ENCODE data around the gene SMCO4.

The SMCO4 gene

DNA sequence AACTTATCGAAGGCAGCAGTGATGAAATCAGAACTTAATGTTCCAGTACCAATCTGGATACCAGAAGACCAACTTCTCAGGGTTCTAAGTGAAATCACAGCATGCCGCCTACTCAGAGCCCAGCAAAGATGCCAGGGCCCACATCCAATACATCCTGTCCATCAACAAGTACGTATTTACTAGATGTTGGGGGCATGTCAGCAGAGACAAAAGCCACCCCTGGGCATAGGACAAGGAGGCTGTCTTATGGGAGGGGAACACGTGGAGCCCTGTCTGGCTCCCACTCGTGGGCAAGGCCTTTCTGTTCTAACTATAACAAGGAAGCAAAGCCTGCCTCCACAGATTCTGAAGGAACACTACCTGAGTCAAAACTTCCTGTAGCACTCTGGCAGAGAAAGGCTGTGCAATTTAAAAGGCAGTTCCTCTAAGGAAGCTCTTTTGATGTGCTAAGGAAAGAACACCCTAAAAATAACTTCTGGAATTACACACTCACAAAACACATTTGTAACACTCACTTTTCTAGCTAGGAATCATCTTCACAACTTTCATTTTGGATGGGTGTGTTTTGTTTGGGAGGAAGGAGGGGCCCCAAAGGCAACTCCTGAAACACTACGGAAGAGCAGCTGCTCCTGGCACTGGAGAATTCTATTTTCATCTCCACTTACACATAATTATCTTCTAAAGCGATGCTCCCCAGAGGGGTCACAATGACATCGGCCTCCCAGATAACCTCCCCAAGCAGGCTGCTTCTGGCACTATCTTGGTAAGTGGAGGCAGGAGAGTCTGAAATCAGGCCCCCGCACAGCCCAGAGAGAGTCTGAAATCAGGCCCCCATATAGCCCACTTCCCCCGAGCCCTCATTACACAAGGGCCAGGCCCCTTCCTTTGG is 14.2 kb downstream of the SMCO4 start:
- DNase-seq (ENCODE audit: low read depth in 2 of 2) = no peak

DNA sequence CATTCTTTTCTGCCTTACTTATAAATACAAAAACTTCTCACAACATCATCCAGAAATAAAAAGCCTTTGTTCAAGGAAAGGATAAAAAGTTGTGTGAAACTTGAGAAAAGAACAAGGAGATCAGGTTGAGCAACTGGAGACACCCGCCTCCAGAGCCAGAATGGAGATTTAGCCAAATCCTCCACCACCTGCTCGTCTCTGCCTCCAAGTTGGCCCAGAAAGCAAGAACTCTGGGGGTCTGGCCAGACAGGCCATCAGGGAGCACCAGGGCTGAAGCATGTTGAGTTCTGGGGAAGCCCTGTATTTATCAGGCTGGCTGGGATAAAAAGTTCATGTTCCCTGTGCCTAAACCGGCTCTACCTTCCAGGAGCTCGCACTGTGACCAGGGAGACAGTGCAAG is 14.9 kb downstream of the SMCO4 start:
- DNase-seq (ENCODE audit: low read depth in 2 of 2) = no peak

DNA sequence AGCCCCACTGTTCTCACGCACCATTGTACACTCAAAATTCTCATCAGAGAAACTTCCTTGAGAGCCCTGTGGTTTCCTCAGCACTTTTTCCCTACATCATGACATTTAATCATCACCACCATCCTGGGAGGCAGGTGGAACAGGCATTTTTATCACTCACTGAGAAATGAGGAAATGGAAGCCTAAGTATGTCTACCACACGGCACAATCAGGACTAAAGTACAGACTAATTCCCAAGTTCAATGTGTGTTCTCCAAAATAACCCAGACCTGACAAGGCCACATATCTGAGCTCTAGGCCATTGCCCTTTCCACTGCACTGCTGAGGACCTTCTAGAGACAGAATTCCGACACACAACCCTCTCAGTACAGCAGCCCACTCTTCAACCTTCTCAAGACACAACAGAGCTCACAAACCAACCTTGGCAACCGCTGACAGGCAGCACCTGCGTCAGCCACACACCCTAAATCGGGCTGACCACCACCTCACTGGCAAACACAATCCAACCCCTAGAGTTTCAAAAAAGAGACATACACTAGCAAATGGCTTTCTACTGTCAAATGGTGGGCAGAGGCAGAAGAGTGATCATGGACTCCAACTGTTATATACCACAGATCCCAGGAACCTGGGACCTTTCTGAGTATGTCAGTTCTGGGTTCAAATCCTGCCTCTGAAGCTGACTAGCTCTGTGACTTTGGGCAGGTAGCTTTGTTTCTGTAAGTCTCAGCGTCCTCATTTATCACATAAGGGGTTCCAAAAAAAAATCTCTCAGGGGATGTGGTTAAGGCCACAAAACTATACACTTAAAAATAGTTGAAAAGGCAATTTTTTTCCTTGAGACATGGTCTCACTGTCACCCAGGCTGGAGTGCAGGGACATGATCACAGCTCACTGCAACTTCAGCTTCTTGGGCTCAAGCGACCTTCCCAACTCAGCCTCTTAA is 16.3 kb downstream of the SMCO4 start:
- no peak for DNase-seq (ENCODE audit: low read depth in 2 of 2)

DNA sequence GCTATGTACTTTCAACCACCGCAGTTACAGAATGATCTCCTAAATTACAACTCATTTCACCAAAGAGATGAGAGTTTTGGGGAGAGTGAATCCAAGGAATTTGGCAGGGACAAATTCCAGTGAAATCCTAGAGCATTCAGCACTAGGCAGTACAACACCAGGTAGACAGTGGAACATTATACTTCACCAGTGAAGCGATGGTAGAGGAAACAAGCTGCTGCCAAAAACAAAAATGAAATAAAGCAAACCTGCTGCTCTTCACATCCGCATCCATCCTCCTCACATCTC is 16.9 kb downstream of the SMCO4 start:
- DNase-seq (ENCODE audit: low read depth in 2 of 2) = no peak

DNA sequence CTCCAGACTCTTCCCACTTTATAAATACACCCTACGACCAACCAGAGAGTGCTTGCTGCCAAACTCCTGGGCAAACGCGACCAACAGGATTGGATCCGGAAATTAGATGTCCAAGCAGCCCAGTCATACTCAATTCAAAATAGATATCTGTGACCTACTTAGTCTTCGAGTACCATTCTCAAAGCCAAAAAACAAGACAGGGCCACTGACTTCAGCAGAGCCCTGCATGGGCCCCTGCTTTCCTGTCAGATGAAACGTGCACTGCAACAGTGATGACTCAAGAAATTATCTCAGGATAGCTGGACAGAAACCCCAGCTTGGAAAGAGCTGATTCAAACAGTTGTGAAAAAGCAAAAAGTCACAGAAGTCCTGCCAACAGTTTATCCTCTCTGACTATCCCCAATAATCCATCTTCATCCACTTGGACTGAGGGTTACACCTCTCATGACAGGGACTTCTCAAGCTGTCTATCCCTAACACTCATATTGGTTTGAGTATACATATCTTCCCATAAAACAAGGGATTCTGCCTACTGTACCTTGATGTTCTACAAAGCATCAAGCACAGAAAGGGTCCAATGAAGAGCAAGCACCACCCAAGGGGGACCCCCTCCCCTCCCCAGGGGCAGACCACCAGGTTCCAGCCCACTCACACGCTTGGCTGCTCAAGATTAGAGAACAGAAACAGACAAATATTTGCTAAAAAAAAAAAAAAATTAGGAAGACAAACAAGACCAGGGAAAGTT is 17.4 kb downstream of the SMCO4 start:
- DNase-seq (ENCODE audit: low read depth in 2 of 2) = no peak

DNA sequence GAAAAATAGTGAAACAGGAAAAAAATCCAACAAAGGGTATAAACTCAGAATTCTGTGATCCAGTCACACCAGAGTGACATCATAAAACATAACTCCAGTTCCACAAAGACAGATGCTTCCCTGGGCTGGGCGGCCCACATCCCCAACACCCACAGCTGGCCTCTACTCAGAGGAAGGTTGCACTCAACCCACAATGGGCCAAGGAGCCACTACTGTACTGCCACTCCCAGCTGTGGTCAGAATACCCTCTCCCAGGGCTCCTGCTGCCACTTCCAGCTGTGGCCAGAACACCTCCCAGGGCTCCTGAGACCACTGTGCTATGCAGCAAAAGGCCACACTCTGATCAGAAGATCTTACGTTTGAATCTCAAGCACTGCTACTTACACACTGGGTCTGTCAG is 18.3 kb downstream of the SMCO4 start:
- no peak for DNase-seq (ENCODE audit: low read depth in 2 of 2)

DNA sequence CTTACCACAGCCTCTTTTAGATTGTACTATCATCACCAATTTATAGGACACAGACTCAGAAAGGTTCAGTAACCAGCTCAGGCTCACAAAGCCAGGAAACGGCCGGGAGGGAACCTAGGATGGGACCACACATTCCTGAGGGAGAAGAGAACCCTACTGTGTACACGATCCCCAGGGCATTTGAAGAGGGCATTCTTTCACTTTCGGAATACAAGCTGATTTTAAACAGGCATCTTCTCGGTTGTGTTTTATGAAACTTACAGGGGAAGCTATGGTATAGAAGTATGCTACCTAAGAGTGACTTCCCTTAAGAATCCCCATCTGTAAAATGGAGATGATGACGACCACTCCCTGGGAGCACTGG is 19.0 kb downstream of the SMCO4 start:
- DNase-seq (ENCODE audit: low read depth in 2 of 2) = no peak

DNA sequence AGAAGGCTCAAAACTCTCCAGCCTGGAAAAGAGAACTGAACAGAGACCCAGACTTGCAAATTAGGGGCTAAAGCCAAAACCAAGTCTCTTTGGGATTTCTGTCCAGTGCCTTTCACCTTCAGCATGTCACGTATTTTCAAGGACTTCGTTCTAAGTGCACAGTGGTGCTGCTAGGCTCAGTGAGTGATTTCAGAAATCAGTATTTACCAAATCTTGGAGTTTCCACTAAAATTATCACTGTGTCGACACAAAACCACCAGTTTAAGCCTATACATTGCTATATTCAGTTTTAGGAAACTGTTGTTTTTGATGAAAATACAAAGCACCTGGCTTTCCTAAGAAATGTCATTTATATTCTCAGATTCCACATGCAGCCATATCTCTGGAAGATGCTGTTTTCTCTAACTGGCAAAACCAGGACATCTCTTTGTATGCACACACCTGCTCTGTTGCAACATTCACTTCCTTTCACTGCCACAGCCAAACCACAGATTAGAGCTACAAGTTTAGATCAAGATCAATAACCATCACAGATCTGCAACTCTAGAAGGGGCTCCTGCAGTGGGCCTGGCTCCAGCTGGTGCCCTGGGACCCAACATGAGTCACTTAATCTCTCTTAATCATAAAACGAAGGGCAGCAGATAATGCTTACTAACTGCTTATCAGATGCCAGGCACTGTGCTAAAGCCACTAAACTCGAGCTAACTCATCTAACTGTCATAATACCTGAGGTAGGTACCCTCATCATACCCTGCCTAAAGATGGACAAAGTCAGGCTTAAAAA is 22.3 kb downstream of the SMCO4 start:
- DNase-seq (ENCODE audit: low read depth in 2 of 2) = no peak

DNA sequence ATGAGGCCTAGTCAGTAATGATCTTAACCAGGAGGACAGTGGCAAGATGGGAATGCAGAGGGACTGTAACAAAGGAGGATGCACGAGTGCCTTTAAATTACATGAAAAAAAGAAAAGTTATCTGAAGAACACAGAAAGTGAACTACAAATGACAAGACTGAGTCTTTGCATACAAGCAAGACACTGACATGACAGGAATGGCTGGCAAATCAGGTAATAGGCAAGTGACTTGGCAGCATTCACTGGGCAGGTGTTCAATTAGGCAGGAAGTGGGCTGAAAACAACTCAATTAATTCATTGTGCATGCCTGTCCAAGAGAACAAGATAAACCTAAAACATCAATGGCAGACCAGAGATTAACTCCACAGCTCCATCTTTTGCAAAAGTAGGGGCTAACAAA is 24.0 kb downstream of the SMCO4 start:
- DNase-seq (ENCODE audit: low read depth in 2 of 2) = no peak

DNA sequence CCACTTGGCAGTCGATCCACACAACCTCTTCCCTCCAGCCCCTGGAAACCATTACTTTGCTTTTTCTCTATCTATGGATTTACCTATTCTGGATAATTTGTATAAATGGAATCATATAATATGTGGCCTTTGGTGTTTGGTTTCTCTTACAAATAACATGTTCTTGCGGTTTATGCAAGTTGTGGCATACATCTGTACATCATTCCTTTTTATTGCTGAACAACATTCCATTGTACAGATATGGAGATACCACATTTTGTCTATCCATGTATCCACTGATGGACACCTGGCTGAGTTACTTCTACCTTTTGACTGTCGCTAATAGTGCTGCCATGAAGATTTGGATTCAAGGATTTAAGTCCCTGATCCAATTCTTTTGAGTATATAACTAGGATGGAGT is 25.1 kb downstream of the SMCO4 start:
- no peak for DNase-seq (ENCODE audit: low read depth in 2 of 2)

DNA sequence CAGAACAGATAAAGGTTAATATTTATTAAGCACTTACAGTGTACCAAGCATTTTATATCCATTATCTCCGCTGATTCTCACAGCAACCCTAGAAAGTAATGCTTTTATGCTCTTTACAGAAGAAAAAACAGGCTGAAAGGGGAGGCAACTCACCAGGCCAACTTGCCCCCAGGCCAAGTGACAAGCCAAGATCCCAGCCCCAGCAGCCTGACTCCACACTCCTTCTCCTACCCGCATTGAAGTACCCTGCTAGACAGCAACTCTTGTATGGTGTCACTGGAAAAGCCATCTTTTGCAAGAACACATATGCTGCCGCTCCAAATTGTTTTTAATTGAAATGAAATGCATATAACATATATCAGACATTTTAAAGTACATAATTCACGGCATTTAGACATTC is 25.6 kb downstream of the SMCO4 start:
- no peak for DNase-seq (ENCODE audit: low read depth in 2 of 2)

DNA sequence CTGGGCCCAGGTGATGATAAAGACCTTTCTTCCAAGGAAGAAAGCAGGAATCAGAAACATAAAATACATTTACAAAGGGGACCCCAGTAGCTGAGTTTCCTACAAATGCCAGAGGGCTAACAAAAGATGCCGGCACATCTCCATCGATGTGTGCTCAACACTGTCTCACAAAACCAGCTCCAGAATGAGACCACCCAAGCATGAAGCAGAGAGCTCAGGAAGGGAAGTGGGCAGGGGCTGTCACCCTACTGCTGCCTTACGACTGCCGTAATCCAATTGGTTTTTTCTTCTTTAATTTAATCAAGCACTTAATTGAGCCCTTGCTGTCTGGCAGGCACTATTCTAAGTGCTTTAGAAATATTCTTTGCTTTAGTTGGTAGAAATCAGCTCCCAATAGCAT is 26.1 kb downstream of the SMCO4 start:
- no peak for DNase-seq (ENCODE audit: low read depth in 2 of 2)

DNA sequence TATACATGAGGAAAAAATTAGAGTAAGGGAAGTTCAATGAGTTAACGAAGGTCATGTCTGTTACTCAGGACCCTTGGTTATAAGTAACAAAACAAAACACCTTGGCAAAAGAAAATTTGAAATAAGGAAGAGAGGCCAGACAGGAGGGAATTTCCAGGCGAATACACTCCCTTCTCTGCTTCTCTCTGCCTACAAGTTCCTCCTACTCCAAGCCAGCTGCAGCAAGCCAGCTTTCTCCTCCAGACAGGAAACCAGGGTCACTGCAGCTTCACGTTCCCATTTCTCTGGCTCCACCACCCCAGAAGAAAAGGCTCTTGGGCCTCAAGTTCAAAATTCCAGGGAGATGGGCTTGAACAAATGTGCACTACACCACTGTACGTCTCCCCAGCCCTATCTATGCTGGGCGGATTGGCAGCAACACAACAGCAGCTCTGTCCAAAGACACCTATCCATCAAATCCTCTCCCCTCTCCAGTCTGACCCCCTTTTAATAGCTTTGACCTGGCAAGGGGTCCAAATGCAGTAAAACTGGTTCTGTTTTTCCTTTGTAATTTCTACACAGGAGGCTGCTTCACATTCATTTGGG is 27.7 kb downstream of the SMCO4 start:
- DNase-seq (ENCODE audit: low read depth in 2 of 2) = no peak

DNA sequence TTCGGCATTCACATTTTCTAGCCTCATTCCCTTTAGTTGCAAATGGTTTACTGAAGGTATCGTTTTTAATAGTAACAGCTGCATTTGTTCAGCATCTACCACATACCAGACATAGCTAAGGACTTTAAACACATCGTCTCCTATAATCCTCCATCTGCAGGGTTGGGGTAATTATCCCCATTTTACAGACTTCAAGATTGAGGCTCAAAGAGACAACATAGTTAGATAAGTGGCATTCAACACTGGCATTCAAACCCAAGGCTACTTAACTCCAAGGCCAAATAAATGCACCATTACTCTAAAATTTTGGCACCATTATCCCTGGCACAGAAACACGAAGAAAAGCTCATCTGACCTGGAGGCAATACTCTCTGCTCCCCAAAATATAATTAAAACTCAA is 28.5 kb downstream of the SMCO4 start:
- DNase-seq (ENCODE audit: low read depth in 2 of 2) = no peak

DNA sequence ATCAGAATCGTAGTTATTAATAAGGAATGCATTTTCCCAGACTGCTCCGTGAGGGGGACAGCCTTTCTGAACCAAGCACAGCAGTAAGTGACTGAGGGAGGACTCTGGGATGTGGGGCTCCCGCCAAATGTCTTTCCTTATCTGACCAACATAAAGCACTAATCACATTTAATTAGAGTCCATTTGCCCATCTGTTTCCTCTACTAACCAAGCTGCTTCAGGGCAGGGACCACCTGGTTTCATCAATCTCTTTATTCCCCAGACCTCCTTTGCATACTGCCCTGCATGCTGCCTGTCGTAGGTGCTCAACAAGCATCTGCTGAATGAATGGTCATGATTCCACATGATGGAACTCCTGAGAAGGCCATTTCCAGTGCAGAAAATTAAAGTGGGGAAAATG is 29.4 kb downstream of the SMCO4 start:
- no peak for DNase-seq (ENCODE audit: low read depth in 2 of 2)

DNA sequence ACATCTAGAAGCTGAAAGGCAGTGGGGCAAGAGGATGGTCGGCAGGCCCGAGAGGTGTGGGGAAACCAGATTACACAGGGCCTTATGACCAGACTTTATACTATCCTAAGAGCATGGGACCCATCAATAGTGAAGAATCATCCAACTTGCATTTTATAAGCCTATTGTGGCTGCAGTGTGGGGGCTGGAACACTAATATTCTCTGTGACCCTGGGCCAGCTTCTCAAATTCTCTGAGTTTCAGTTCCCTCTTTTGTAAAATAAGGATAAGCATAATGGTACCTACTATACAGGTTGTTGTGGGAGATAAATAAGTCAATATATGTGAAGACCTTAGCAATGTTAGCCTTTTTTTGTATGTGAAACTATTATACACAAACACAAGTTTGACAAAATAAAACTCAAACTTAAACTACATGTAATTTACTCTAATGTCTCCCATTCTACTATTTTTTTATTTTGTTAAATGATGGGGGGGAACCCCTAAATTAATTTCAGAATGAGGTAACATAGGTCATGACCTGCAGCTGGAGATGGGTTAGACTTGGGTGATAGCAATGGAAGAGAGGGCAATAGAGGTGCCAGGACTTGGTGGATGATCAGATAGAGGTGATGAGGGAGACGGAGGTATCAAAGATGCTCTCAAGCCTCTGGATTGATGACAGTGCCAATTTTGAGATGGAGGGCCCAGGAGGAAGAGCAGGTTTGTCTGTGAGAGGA is 30.1 kb downstream of the SMCO4 start:
- no peak for DNase-seq (ENCODE audit: low read depth in 2 of 2)

DNA sequence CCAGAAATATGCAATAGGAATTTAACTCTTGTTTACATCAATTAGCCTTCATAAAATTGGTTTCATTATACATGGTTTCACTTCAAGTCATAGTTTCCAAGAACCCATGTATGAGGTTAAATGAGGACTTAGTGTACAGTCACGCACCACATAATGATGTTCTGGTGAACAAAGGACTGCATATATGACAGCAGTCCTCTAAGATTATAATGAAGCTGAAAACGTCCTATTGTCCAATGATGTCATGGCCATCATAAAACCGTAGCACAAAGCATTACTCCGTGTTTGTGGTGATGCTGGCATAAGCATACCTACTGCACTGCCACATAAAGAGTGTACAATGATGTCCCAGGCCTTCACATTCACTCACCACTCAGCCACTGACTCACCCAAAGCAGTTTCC is 31.1 kb downstream of the SMCO4 start:
- DNase-seq (ENCODE audit: low read depth in 2 of 2) = no peak

DNA sequence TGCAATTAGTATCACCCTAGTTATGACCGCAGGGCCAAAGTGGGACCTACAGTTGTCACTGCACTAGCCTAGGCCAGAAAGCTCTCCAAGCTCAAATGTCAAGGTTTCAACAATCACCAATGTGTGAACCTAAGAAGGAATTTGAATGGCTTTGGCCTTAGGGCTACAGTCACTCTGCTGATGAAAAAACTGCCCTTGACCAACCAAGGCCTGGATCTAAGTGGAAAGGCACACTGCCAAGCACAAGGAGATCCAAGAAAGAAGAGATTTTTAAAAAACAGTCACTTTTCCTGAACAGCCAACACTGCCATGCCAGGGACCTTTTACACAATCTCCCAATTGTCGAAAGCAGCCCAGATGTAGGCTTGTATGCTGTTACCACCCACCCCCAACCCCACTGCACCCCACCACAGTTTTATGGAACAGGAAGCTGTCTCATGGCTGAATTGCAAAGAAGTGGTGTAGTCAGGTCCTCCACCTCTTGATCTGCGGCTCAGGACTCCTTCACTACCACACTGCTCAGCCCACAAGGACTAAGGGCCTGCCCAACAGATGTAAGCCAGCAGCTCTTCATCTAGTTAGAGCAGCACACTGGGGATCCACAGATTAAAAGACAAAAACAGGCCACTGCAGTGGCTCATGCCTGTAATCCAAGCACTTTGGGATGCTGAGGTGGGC is 32.9 kb downstream of the SMCO4 start:
- DNase-seq (ENCODE audit: low read depth in 2 of 2) = no peak

DNA sequence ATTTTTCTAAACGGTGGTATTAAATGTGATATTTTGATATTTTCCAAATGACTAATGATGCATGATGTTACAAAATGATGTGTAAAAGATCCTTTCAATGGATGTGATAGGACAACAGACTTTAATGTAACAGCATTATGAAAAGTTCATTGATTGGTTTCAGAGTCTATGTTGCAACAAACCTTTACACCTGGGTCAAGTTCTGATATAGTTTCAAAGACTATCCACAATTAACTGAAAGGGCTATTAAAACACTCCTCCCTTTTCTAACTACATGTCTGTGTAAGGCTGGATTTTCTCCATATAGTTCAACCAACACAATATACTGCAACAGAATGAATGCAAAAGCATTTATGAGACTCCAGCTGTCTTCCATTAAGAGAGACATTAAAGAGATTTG is 35.7 kb downstream of the SMCO4 start:
- no peak for DNase-seq (ENCODE audit: low read depth in 2 of 2)

DNA sequence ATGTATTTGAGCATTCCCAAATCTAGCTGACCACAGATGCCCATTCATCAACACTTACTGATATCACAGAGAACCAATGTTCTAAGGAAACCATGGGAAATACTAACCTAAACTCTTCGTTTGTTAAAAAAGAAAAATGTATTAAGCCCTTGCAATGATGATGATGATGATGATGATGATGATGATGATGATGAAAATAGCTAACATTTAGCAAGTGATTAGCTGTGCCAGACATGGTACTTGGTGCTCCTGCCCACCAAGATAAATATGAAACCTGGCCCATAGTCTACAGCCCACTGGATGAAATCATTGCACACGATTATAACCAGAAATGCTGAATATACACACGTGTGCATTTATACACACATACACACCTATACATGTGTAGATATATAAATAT is 37.5 kb downstream of the SMCO4 start:
- DNase-seq (ENCODE audit: low read depth in 2 of 2) = no peak

Data from stimulated activated CD8-positive, alpha-beta memory T cell treated with anti-CD3 and anti-CD28 coated beads, Interleukin-2, amount 100 ng/mL, for 1 hour (primary cell).